Stomach smooth muscle (tissue), 2 donors: Measurements from ENCODE around the gene ACRBP.

Experiments
- H3K27ac ChIP-seq: one replicate; pipeline ENCODE4 v1.7.0; 2013; ENCODE audit warnings: mild to moderate bottlenecking, low read length, inconsistent platforms
- H3K27me3 ChIP-seq, 2 donors: one replicate each; pipeline ENCODE4 v1.7.0; 2013; ENCODE audit warnings: low read length in 2 of 2; ENCODE audit not compliant: insufficient read depth in 2 of 2, control insufficient read depth in 1 of 2
- H3K36me3 ChIP-seq, 2 donors: one replicate each; pipeline ENCODE4 v1.7.0; 2013; ENCODE audit warnings: low read length in 2 of 2; ENCODE audit not compliant: control insufficient read depth in 2 of 2, insufficient read depth in 2 of 2
- H3K4me1 ChIP-seq: one replicate; pipeline ENCODE4 v1.7.0; 2013; ENCODE audit warnings: low read length; ENCODE audit not compliant: control insufficient read depth, insufficient read depth
- H3K4me3 ChIP-seq, 2 donors: one replicate each; pipeline ENCODE4 v1.7.0; 2013; ENCODE audit warnings: low read length in 2 of 2
- H3K9ac ChIP-seq, 2 donors: one replicate each; pipeline ENCODE4 v1.7.0; 2013; ENCODE audit warnings: low read length in 2 of 2, mild to moderate bottlenecking in 1 of 2
- H3K9me3 ChIP-seq, 2 donors: one replicate each; pipeline ENCODE4 v1.7.0; 2013; ENCODE audit warnings: low read length in 2 of 2; ENCODE audit not compliant: control insufficient read depth in 2 of 2
- donor health status: healthy.
- donor health status: Pancreatic carcinoma.

ACRBP gene

DNA sequence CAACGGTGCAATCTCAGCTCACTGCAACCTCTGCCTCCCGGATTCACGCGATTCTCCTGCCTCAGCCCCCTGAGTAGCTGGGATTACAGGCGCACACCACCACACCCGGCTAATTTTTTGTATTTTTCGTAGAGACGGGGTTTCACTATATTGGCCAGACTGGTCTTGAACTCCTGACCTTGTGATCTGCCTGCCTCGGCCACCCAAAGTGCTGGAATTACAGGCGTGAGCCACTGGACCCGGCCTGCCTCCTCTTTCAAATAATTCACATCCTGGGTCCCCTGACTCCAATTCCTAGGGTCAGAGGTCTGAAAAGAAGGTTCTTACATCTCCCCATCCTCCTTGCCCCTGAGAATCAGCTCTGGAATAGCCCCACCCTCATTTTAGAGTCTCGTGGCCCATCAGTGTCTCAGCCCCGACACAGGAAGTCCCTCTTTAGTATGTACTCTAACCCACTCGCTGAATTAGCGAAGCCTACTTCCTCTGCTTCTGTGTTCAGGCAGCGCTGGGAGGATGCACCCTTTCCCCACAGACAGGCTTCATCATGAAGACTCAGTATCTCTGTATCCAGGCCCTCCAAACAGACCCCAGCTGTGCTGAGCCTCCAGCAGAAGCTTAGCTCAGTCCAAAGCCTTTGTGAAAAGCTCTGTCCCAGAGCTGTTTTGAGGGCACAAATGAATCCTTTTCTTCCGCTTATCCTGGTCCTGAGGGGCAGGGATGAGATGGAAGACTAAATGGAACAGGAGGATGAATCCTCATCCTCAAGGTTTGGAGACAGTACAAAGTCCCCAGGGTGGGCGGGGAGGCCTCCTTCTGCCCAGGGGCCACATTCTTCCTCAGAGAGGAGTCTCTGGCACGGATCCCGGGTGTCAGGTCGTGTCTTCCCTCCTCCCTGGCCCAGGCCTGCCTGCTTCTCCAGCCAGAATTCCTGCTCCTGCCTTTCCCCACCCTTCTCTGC lies 14.9 kb downstream of the ACRBP start:
- Histone ChIP-seq H3K9me3 (no peaks in the 10 kb centered on the region), H3K27ac (no peak overlapping the region), H3K36me3 (no peaks in the 10 kb centered on the region), H3K4me3 (no peak overlapping the region), H3K4me1 (peaks cover 6% of the 10 kb centered on the region), H3K27me3 (peaks cover 0 to 6% of the 10 kb centered on the region in 2 donors), H3K9ac (peak overlapping the region in 1 of 2 donors; percentile 27)

DNA sequence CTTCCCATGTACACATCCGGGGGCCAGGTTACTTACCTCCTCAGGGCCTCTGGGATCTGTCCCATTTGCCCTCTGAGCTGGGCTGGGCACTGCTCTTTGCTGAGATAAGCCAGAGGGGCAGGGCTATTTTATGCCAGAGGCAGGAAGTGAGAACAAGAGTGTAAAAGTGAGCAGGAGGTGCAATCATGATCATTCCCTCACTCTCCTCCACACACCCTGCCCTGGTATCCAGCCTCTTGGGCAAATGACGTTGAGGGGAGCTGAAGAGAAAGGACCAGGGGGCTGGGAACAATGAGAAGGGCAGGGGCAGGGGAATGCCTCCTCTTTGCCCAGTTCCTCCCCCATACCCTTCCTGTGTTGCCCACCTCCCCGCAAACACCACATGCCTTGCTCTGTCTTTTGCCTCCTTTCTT lies 15.7 kb downstream of the ACRBP start:
- no peak overlapping the region for H3K4me3 ChIP-seq
- H3K9ac ChIP-seq = no peak overlapping the region
- H3K27ac ChIP-seq = no peak overlapping the region
- H3K27me3 ChIP-seq = peaks cover 0 to 6% of the 10 kb centered on the region in 2 donors
- no peaks in the 10 kb centered on the region for H3K36me3 ChIP-seq
- H3K4me1 ChIP-seq = peaks cover 6% of the 10 kb centered on the region
- H3K9me3 ChIP-seq = no peaks in the 10 kb centered on the region

DNA sequence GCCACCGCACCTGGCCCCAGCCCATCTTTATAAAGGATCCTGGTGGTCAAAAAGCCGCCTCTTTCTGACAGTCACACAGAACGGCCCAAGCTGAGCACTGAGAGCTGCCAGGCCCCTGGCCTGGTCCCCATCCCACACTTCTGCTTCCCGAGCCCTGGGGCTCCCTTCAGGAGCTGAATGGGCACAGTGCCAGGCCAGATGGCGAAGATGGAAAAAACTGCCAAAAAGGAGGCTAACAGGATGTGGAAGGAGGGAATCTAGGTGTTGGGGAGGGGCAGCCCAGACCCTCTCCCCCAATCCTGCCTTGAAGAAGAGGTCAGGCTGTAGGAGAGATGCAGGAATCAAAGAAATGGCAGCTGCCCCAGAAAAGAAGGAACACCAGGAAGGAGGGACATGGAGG lies 16.5 kb downstream of the ACRBP start:
- no peaks in the 10 kb centered on the region for H3K36me3 ChIP-seq
- H3K27ac ChIP-seq = no peak overlapping the region
- no peaks in the 10 kb centered on the region for H3K9me3 ChIP-seq
- H3K4me3 ChIP-seq = no peak overlapping the region
- peaks cover 0 to 6% of the 10 kb centered on the region in 2 donors for H3K27me3 ChIP-seq
- peaks cover 6% of the 10 kb centered on the region for H3K4me1 ChIP-seq
- H3K9ac ChIP-seq = no peak overlapping the region

DNA sequence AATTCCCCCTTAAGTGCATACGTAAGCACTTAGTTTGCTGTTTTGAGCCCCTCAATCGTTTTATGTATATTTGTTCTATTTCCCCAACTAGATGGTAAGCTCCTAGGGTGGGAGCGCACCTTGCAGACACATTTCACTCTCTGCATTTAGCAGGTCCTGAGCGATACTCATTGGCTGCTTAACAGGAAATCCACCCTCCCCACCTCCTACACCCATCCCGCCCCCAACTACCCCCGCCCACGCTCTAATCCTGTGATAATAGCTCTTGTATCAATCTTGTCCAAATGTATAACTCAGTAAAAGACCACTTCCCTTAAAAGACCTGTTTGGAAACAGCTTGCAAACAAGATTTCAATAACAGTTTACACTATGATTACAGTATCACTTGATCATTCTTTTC lies 19.6 kb downstream of the ACRBP start:
- H3K27ac ChIP-seq = no peak overlapping the region
- H3K27me3 ChIP-seq = peaks cover 0 to 6% of the 10 kb centered on the region in 2 donors
- no peaks in the 10 kb centered on the region for H3K36me3 ChIP-seq
- no peak overlapping the region for H3K9ac ChIP-seq
- H3K4me3 ChIP-seq = no peak overlapping the region
- H3K9me3 ChIP-seq = no peaks in the 10 kb centered on the region
- H3K4me1 ChIP-seq = peaks cover 1% of the 10 kb centered on the region

DNA sequence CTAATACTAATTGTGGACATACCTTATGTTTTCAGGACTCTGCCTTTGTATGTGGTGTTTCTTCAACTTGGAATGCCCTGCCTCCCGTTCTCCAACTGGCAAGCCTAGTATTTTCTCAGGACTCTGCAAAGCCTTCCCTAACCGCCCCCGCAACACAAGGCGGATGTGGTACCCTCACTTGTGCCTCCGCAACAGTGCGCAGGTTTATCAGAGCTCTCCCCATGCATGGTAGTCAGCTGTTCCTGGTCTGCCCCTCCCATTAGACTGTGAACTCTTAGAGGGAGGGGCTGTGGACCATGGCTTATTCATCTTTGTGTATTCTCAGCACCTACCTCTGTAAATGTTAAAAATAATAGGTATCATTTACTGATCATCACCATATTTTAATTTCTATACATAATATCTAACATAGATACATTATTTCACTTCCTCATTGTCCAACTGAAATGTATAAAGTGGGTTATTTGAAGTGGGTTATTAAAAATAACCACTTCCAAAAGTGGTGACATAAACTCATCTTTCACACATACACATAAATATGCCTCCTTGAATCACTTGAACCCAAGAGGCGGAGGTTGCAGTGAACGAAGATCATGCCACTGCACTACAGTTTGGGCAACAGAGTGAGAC lies 20.5 kb downstream of the ACRBP start:
- H3K4me1 ChIP-seq = no peaks in the 10 kb centered on the region
- no peaks in the 10 kb centered on the region for H3K36me3 ChIP-seq
- H3K9me3 ChIP-seq = no peaks in the 10 kb centered on the region
- H3K27ac ChIP-seq = no peak overlapping the region
- H3K9ac ChIP-seq = no peak overlapping the region
- H3K27me3 ChIP-seq = peaks cover 0 to 6% of the 10 kb centered on the region in 2 donors
- no peak overlapping the region for H3K4me3 ChIP-seq

DNA sequence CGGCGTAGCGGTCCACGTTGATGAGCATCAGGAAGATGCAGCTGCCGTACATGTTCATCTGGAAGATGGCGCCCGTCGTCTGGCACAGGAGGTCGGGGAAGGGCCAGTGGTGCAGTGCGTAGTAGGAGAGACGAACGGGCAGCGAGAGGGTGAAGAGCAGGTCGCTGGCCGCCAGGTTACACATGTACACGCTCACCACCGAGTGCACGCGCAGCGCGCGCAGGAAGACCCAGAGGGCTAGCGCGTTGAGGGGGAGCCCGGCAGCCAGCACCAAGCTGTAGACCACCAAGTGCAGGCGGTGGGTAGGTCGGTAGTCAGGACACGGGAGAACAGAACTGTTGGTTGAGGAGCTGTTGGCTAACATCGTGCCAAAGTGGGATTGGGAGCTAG lies 26.4 kb downstream of the ACRBP start:
- Histone ChIP-seq H3K4me3 (peak overlapping the region in 1 of 2 donors; percentile 40), H3K36me3 (no peaks in the 10 kb centered on the region), H3K27ac (no peak overlapping the region), H3K9ac (no peak overlapping the region), H3K4me1 (peaks cover 9% of the 10 kb centered on the region), H3K9me3 (no peaks in the 10 kb centered on the region), H3K27me3 (peaks cover 17 to 18% of the 10 kb centered on the region in 2 donors)

DNA sequence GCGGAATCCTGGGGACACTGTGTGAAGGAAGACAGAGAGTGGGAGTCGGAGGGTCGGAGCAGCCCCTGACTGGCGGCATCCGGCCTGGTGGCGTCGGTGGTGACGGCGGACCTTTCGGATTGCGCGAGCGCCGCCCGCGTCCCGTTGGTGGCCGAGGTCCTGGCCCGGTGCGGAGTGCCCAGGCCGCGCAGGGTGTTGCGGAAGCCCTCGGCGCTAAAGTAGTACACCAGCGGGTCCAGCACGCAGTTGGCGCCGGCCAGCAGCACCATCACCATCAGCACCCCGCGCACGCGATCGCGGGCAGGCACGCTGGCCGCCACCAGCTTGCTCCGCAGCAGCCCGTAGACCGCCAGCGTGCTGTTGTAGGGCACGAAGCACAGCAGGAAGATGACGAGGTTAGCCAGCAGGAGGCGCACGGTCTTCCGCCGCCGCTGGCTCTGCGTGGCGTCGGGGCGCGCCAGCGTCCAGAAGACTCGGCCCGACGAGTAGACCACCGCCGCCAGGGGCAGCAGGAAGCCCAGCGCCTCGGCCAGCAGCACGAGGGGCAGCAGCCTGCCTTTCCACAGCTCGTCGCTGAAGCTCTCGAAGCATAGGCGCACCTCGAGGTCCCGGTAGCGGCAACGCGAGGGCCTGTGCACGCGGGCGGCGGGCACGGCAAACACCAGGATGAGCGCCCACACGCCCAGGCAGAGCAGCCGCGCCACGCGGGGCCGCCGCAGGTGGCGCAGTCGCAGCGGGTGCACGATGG lies 26.9 kb downstream of the ACRBP start:
- Histone ChIP-seq H3K27ac (no peak overlapping the region), H3K9ac (no peak overlapping the region), H3K36me3 (no peaks in the 10 kb centered on the region), H3K9me3 (no peaks in the 10 kb centered on the region), H3K27me3 (peaks cover 17 to 18% of the 10 kb centered on the region in 2 donors), H3K4me3 (peak overlapping the region in 1 of 2 donors; percentile 40), H3K4me1 (peaks cover 9% of the 10 kb centered on the region)

DNA sequence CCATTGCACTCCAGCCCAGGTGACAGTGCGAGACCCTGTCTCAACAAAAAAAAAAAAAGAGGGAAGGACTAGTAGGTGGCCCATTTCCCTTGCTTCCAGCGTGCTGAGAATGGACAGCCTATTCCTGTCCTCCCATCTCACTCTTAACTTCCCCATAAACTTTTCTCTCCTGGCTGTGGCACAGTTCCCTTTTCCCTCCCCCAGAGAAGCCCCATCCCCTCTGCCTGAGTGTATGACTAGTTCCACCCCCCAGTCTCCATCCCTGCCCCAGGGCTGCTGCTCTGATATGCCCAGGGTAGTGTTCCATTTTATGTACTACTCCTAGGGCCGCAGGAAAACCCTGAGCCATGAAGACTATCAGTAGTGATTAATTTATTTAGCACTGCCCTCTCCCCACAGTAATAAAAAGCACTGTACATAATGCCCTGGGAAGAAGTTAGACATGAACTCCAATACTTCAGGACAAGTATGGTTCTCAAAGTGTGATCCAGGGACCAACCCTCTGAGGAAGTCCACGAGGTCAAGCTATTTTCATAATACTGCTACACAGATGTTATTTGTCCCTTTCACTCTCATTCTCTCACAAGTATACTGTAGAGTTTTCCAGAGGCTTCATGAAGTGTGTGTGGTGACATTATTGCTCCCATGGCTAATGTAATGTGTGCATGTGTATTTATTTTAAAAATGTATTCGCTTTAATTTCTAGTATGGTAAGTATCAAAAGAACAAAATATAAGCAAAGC lies 28.6 kb downstream of the ACRBP start:
- no peak overlapping the region for H3K27ac ChIP-seq
- no peaks in the 10 kb centered on the region for H3K36me3 ChIP-seq
- H3K27me3 ChIP-seq = peaks cover 17 to 18% of the 10 kb centered on the region in 2 donors
- no peaks in the 10 kb centered on the region for H3K9me3 ChIP-seq
- no peak overlapping the region for H3K4me3 ChIP-seq
- H3K4me1 ChIP-seq = peaks cover 16% of the 10 kb centered on the region
- no peak overlapping the region for H3K9ac ChIP-seq

DNA sequence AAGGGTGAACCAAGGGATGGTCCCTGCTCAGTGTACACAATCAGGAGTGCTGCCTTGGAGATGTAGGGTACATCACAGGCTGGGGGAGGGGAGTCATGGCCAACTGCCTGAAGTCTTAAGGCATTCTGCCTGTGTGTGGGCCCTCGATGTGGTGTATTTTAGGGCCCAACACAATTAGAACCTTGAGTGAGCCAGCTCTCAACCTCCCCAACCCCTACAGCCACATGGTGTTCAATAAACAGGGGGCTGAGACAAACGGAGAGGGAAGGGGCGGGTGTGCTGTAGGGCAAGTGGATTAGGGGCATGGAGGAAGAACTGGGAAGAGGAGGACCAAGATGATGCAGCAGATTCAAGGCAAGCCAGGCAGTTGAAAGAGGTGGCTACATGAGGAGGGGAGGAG lies 31.4 kb downstream of the ACRBP start:
- no peak overlapping the region for H3K9ac ChIP-seq
- H3K36me3 ChIP-seq = no peaks in the 10 kb centered on the region
- peak overlapping the region; percentile 31 for H3K27ac ChIP-seq
- H3K4me3 ChIP-seq = no peak overlapping the region
- H3K4me1 ChIP-seq = peaks cover 44% of the 10 kb centered on the region
- no peaks in the 10 kb centered on the region for H3K9me3 ChIP-seq
- H3K27me3 ChIP-seq = peaks cover 12% of the 10 kb centered on the region in 2 donors
